Endodermal cell (in vitro differentiated cells): ENCODE results near the gene RNF113B. TPM values are rescaled to one million over a fixed set of nuclear protein-coding genes. Genes with fewer than 3 reads are reported as not detected.

Experiments used
- DNase-seq: peaks from one replicate; pipeline ENCODE4 v3.0.0-alpha.2; 2017
- H3K27ac ChIP-seq: 2 replicates; pipeline ENCODE4 v1.5.1; 2013; ENCODE audit warnings: mild to moderate bottlenecking, low read depth, low read length, moderate library complexity
- H3K27me3 ChIP-seq: 2 replicates; pipeline ENCODE4 v1.6.1; 2013; ENCODE audit warnings: mild to moderate bottlenecking, low read length, moderate library complexity; ENCODE audit not compliant: insufficient read depth, control insufficient read depth, poor library complexity, severe bottlenecking
- H3K36me3 ChIP-seq: 2 replicates; pipeline ENCODE4 v1.7.0; 2013; ENCODE audit warnings: mild to moderate bottlenecking, low read length, moderate library complexity; ENCODE audit not compliant: control insufficient read depth, insufficient read depth
- H3K4me1 ChIP-seq: one replicate; pipeline ENCODE4 v1.7.0; 2013; ENCODE audit warnings: low read length; ENCODE audit not compliant: control insufficient read depth, insufficient read depth
- H3K4me3 ChIP-seq: 2 replicates; pipeline ENCODE4 v1.5.1; 2013; ENCODE audit warnings: mild to moderate bottlenecking, low read length, moderate library complexity
- H3K9ac ChIP-seq: 2 replicates; pipeline ENCODE4 v1.6.1; 2013; ENCODE audit warnings: mild to moderate bottlenecking, low read length, moderate library complexity; ENCODE audit not compliant: poor library complexity, severe bottlenecking; ENCODE audit errors: extremely low read depth
- H3K9me3 ChIP-seq: 2 replicates; pipeline ENCODE4 v1.6.1; 2013; ENCODE audit warnings: mild to moderate bottlenecking, low read length, moderate library complexity; ENCODE audit not compliant: control insufficient read depth
- H3K27ac Mint-ChIP-seq: 2 replicates; pipeline ENCODE4 v1.8.0; 2020; ENCODE audit warnings: mixed read lengths
- H3K27me3 Mint-ChIP-seq: 2 replicates; pipeline ENCODE4 v1.8.0; 2021; ENCODE audit warnings: mild to moderate bottlenecking, mixed read lengths; ENCODE audit not compliant: insufficient read depth
- H3K36me3 Mint-ChIP-seq: 2 replicates; pipeline ENCODE4 v1.8.0; 2020; ENCODE audit warnings: low read depth, mixed read lengths
- H3K4me1 Mint-ChIP-seq: 2 replicates; pipeline ENCODE4 v1.8.0; 2020; ENCODE audit warnings: mixed read lengths
- H3K4me3 Mint-ChIP-seq: 2 replicates; pipeline ENCODE4 v1.8.0; 2020; ENCODE audit warnings: mild to moderate bottlenecking, moderate library complexity, mixed read lengths
- H3K9me3 Mint-ChIP-seq: 2 replicates; pipeline ENCODE4 v1.8.0; 2020; ENCODE audit warnings: mild to moderate bottlenecking, mixed read lengths
- WGBS, 2 experiments: methylation state at CpG; one replicate each; pipeline versions ENCODE4 v1.1.5 to v1.1.7; 2013; ENCODE audit warnings: missing lambda C conversion rate in 2 of 2, mixed read lengths in 1 of 2; ENCODE audit not compliant: insufficient coverage in 1 of 2, insufficient read length in 1 of 2; 5-methylcytosine and 5-hydroxymethylcytosine counted together
- total RNA-seq, 2 donors: library from RNA; stranded (reverse); fragmentation: NEBNext Ultra II Directional in 1 of 2; extraction: Animal tissue kit (Norgen Biotek cat#: 25700) in 1 of 2; gene quantifications; 2 replicates in 1 of 2; 3 replicates in 1 of 2; pipeline ENCODE4 v1.2.1, GENCODE V29; 2021
- TF ChIP-seq, protein P1 (sequence below): fragments of 200-600 bp; sonication (generic); conservative IDR thresholded peaks from 2 replicates; pipeline ENCODE4 v1.5.0; 2021; ENCODE audit warnings: antibody characterized with exemption, mild to moderate bottlenecking

RNF113B gene
- total RNA-seq, 2 donors from 2014 or later: not detected

DNA sequence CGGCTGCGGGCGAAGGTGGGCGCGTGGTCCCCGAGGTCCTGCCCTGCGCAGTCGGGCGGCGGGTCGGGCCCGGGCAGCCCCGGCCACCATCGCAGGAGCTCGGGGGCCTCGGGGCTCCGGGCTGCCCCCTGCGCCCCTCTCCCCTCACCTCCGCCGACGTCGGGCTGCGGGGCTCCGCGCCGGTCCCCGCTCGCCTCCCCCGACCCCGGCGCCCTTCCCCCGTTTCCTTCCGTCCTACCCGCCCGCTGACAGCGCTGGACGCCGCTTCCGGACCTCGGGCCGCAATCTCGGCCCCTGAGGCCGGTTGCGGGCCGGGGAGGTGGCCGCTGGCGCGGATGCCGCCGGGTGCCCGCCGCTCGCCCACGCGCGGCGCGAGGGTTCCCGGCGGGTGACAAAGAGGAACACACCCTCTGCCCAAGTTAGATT is 33.5 kb downstream of the RNF113B start:
- peak overlapping the region; percentile 72 for H3K9ac ChIP-seq
- no peaks in the 10 kb centered on the region for H3K27me3 ChIP-seq
- peaks cover 6% of the 10 kb centered on the region for H3K36me3 Mint-ChIP-seq
- H3K36me3 ChIP-seq: peaks cover 6% of the 10 kb centered on the region
- peak overlapping the region; percentile 88 for H3K4me3 ChIP-seq
- H3K4me1 Mint-ChIP-seq: peaks cover 43% of the 10 kb centered on the region
- no peak overlapping the region for H3K27ac Mint-ChIP-seq
- H3K4me3 Mint-ChIP-seq: peak overlapping the region; percentile 95
- peaks cover 7% of the 10 kb centered on the region for H3K27me3 Mint-ChIP-seq
- DNase-seq: no peak
- TF ChIP-seq, protein P1, sequence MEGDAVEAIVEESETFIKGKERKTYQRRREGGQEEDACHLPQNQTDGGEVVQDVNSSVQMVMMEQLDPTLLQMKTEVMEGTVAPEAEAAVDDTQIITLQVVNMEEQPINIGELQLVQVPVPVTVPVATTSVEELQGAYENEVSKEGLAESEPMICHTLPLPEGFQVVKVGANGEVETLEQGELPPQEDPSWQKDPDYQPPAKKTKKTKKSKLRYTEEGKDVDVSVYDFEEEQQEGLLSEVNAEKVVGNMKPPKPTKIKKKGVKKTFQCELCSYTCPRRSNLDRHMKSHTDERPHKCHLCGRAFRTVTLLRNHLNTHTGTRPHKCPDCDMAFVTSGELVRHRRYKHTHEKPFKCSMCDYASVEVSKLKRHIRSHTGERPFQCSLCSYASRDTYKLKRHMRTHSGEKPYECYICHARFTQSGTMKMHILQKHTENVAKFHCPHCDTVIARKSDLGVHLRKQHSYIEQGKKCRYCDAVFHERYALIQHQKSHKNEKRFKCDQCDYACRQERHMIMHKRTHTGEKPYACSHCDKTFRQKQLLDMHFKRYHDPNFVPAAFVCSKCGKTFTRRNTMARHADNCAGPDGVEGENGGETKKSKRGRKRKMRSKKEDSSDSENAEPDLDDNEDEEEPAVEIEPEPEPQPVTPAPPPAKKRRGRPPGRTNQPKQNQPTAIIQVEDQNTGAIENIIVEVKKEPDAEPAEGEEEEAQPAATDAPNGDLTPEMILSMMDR: no peak
- H3K4me1 ChIP-seq: peaks cover 4% of the 10 kb centered on the region
- H3K27ac ChIP-seq: no peak overlapping the region
- H3K9me3 ChIP-seq: no peaks in the 10 kb centered on the region
- H3K9me3 Mint-ChIP-seq: no peaks in the 10 kb centered on the region
- 0% methylated on average over 16 to 60 of the region's 60 CpGs for WGBS, 2 experiments

DNA sequence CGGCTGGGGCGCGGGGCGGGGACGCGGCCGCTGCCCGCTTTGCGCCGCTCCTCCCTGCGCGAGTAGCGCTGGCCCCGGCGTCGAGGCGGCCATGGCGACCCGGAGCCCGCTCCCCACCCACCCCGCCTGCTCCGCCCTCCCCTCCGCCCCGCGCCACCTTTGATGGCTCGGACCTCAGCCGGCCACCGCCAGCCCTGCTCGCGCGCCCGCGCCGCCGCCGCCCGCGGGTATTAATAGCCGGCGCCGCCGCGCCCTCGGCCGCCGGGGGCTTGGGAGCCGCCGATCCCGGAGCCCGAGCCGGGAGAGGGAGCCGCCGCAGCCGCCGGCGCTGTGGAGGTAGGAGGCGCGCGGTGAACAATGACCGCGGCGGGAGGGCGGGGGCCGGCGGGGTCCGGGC is 33.9 kb downstream of the RNF113B start:
- WGBS, 2 experiments: 0% methylated on average over 65 of the region's 66 CpGs; no CpG with 5 or more reads in 1 of the 2 experiments
- Histone ChIP-seq H3K27me3 (no peaks in the 10 kb centered on the region), H3K36me3 (peaks cover 1% of the 10 kb centered on the region), H3K9me3 (no peaks in the 10 kb centered on the region), H3K4me3 (peak overlapping the region; percentile 88), H3K4me1 (peaks cover 4% of the 10 kb centered on the region), H3K9ac (no peak overlapping the region), H3K27ac (no peak overlapping the region)
- TF ChIP-seq, protein P1: no peak
- Mint-ChIP-seq H3K27me3 (peaks cover 8% of the 10 kb centered on the region), H3K27ac (no peak overlapping the region), H3K4me3 (peak overlapping the region; percentile 95), H3K4me1 (peaks cover 41% of the 10 kb centered on the region), H3K9me3 (no peaks in the 10 kb centered on the region), H3K36me3 (peaks cover 1% of the 10 kb centered on the region)
- DNase-seq: peak; percentile 85

DNA sequence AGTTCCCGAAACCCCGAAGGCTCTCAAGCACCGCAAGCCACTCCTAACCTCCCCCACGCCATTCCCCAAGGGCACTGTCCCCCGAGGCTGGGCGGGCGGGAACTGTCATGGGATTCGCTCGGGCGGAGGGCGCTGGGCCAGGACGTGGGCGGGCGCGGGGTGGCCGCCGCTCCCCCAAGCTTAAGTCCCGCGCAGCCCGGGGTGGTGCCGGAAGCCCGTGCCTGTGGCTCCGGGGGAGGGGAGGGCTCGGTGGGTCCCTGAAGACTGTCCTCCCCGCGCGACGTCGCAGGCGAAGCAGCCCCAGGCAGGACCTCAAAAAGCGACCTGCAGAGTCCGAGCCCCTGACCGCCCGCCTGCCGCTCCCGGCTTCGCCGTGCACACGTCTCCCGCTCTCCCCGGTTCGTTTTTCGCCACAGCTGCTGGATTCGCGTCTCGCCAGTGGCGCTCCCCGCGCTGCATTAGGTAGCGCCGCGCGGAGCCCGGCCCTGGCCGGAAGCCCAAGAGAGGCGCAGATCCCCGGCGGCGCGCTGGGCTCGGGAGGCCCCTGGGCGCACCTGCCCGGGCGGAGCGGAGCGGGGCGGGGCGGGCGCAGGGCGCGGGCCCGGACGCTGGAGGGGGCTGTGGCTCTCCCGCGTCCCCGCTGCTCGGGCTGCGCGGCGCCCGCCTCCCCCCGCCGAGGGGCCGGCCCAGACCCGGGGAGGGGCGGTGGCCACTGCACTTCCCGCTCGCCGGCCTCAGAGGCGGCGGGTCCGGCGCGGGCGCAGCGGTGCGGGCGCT is 34.5 kb downstream of the RNF113B start, which contains the start of gene FARP1:
Gene FARP1, plus strand, starts transcription at position 715 of the 777 bp plus-strand sequence. CDS start 70,149 bp downstream, outside the sequence.
- no peaks in the 10 kb centered on the region for H3K9me3 ChIP-seq
- H3K4me3 Mint-ChIP-seq: peak within 1 kb of the TSS; percentile 95
- TF ChIP-seq, protein P1: peak; percentile 50
- H3K4me3 ChIP-seq: peak within 1 kb of the TSS; percentile 88
- H3K27ac ChIP-seq: no peak within 1 kb of the TSS
- peak within 1 kb of the TSS; percentile 86 for H3K27ac Mint-ChIP-seq
- WGBS, 2 experiments: 2% methylated on average over 30 to 98 of the region's 98 CpGs
- H3K27me3 Mint-ChIP-seq: peaks cover 9% of the 10 kb centered on the region
- H3K4me1 ChIP-seq: peaks cover 4% of the 10 kb centered on the region
- peaks cover 38% of the 10 kb centered on the region for H3K4me1 Mint-ChIP-seq
- no peaks in the 10 kb centered on the region for H3K27me3 ChIP-seq
- peak within 1 kb of the TSS; percentile 72 for H3K9ac ChIP-seq
- H3K36me3 ChIP-seq: no peaks in the 10 kb centered on the region
- peak; percentile 89 for DNase-seq
- H3K36me3 Mint-ChIP-seq: peaks cover 1% of the 10 kb centered on the region
- H3K9me3 Mint-ChIP-seq: no peaks in the 10 kb centered on the region
